Stimulated activated memory B cell treated with anti-CD40 and anti-IgM and Interleukin-4, amounts not matched to agents 10 μg/mL and 1 μg/mL and 100 μg/mL, for 72 hours (primary cell): ENCODE measurements around the gene RAMP3.

ENCODE experiments used
- ATAC-seq: fragments of 150-1000 bp; cut with Tn5 transposase; 2 replicates; pipeline ENCODE4 v1.10.0; 2021
- H3K27ac Mint-ChIP-seq: one replicate; pipeline ENCODE4 v1.8.0; 2022; ENCODE audit warnings: mild to moderate bottlenecking, mixed read lengths
- H3K27me3 Mint-ChIP-seq: one replicate; pipeline ENCODE4 v1.8.0; 2022; ENCODE audit warnings: mixed read lengths
- H3K36me3 Mint-ChIP-seq: one replicate; pipeline ENCODE4 v1.8.0; 2022; ENCODE audit warnings: mixed read lengths
- H3K4me1 Mint-ChIP-seq: one replicate; pipeline ENCODE4 v1.8.0; 2022; ENCODE audit warnings: mixed read lengths
- H3K4me3 Mint-ChIP-seq: one replicate; pipeline ENCODE4 v1.8.0; 2022; ENCODE audit warnings: mild to moderate bottlenecking, moderate library complexity, mixed read lengths
- H3K9me3 Mint-ChIP-seq: one replicate; pipeline ENCODE4 v1.8.0; 2022; ENCODE audit warnings: mixed read lengths

The RAMP3 gene

GRCh38 chr7:45125193-45125904 is 32.2 kb upstream of the RAMP3 start:
- Mint-ChIP-seq H3K27ac (no peak overlapping the region), H3K9me3 (no peaks in the 10 kb centered on the region), H3K27me3 (no peaks in the 10 kb centered on the region), H3K4me1 (peaks cover 10% of the 10 kb centered on the region), H3K4me3 (no peak overlapping the region), H3K36me3 (no peaks in the 10 kb centered on the region)
- no peak for ATAC-seq

DNA sequence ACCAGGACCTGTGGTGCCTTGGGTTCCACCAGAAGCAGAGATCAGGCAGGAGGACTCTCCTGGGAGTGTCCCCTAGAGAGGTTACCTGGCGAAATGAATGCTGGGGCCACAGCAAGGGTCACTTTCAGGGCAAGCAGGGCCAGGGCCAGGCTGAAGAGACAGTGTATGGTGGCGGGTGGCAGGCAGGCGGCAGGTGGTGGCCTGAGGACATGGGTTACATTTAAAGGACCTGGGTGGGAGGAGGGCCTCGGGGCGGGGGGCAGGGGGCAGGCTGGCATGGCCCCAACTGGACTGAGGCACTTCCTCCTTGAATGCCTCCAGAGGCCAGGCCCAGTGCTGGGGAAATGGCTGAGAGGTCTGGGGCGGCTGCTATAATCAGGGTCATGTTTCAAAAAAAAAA is 31.4 kb upstream of the RAMP3 start:
- no peaks in the 10 kb centered on the region for H3K27me3 Mint-ChIP-seq
- ATAC-seq: no peak
- no peaks in the 10 kb centered on the region for H3K36me3 Mint-ChIP-seq
- H3K4me1 Mint-ChIP-seq: peaks cover 10% of the 10 kb centered on the region
- no peaks in the 10 kb centered on the region for H3K9me3 Mint-ChIP-seq
- no peak overlapping the region for H3K27ac Mint-ChIP-seq
- H3K4me3 Mint-ChIP-seq: no peak overlapping the region

DNA sequence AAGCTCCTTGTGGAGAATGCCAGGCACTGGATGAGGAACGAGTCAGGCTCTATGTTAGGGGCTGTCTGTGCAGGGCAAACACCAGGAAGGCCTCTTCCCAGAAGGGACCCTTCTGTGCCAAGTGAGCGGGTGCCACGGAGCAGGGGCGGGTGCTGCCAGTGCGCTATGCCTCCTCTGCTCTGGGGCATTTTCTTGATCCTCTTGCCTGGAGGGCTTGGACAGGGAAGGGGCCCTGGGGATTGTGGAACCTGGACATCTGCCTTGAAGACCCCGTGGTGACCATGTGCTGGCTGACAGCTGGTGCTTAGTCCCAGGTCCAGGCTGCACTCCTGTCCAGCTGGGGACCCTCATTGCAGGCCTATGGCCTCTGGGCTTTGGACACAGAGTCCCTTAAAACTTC is 30.7 kb upstream of the RAMP3 start:
- no peak overlapping the region for H3K27ac Mint-ChIP-seq
- H3K36me3 Mint-ChIP-seq: no peaks in the 10 kb centered on the region
- peaks cover 10% of the 10 kb centered on the region for H3K4me1 Mint-ChIP-seq
- peaks cover 2% of the 10 kb centered on the region for H3K27me3 Mint-ChIP-seq
- H3K9me3 Mint-ChIP-seq: no peaks in the 10 kb centered on the region
- H3K4me3 Mint-ChIP-seq: no peak overlapping the region
- no peak for ATAC-seq

DNA sequence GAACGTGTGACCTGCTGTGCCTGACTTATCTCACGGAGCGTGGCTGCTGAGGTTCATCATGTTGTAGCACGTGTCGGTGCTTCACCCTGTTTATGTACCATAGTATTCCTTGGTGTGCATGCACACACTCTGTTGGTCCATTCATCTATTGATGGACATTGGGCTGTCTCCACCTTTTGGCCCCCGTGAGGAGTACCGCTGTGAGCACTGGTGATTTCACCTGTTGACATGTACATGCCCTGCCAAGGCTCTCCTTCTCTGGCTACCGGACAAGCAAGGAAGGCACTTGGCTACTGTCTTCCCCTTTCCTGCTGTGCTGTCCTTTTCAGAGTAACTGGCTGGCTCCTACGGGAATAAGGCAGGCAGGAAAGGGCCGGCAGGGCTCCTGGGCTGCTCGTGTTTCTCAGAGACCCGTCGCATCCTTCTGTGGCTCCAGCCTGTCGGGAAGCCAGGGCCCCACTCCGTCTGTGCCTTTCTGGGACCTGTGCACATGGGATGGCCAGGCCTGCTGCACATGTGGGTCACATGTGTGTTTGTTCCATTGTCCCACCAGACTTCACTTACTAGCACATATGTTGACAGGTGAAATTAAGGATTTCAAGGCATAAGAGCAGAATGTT is 28.3 kb upstream of the RAMP3 start:
- Mint-ChIP-seq H3K36me3 (no peaks in the 10 kb centered on the region), H3K27me3 (peaks cover 9% of the 10 kb centered on the region), H3K4me1 (no peaks in the 10 kb centered on the region), H3K9me3 (no peaks in the 10 kb centered on the region), H3K27ac (no peak overlapping the region), H3K4me3 (no peak overlapping the region)
- ATAC-seq: no peak

DNA sequence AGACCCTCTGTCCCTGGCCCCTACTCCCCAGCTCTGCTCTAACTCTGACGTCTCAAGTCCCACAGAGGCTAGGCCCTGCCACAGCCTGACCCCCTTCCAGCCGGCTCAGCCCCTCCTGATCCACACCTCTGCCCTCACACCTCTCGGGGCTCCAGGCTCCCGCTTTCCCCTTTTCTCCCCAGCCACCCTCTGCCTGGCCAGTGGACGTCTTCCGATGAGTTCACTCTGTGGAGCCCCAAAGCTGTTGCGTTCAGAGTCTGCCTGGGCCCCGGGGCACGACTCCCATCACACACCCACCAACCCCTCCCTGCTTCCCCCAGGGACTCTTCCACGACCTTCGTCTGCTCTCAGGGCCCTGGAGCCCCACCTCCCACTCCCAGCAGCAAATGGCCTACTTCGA is 27.7 kb upstream of the RAMP3 start:
- no peaks in the 10 kb centered on the region for H3K9me3 Mint-ChIP-seq
- no peak overlapping the region for H3K4me3 Mint-ChIP-seq
- ATAC-seq: no peak
- H3K36me3 Mint-ChIP-seq: no peaks in the 10 kb centered on the region
- H3K27ac Mint-ChIP-seq: no peak overlapping the region
- peaks cover 9% of the 10 kb centered on the region for H3K27me3 Mint-ChIP-seq
- no peaks in the 10 kb centered on the region for H3K4me1 Mint-ChIP-seq

DNA sequence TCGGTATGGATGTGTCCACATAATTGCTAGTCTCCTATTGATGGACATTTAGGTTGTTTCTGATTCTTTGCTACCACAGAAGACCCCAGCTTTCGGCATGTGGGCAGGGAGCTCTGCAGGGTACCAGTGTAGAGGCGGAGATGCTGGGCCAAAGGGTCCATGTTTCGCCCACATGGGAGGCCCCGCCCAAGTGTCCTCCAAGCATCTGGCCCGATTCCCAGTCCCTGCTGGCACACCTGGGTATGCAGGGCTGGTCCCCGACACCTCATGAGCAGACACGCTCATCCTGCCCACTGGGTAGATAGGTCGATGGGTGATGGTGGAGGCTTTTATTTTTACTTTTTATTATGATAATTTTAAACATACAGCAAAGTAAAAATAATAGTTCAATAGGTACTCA is 26.7 kb upstream of the RAMP3 start:
- Mint-ChIP-seq H3K27ac (no peak overlapping the region), H3K9me3 (no peaks in the 10 kb centered on the region), H3K27me3 (peaks cover 9% of the 10 kb centered on the region), H3K4me3 (no peak overlapping the region), H3K36me3 (no peaks in the 10 kb centered on the region), H3K4me1 (peaks cover 2% of the 10 kb centered on the region)
- ATAC-seq: no peak

- Mint-ChIP-seq H3K27ac (no peak overlapping the region), H3K27me3 (peaks cover 9% of the 10 kb centered on the region), H3K9me3 (no peaks in the 10 kb centered on the region), H3K36me3 (no peaks in the 10 kb centered on the region), H3K4me1 (peaks cover 9% of the 10 kb centered on the region), H3K4me3 (no peak overlapping the region)
- ATAC-seq: no peak
Measured at GRCh38 chr7:45131891-45132290, 25.7 kb upstream of the RAMP3 start.

- peaks cover 9% of the 10 kb centered on the region for H3K27me3 Mint-ChIP-seq
- no peaks in the 10 kb centered on the region for H3K9me3 Mint-ChIP-seq
- peaks cover 9% of the 10 kb centered on the region for H3K4me1 Mint-ChIP-seq
- H3K27ac Mint-ChIP-seq: no peak overlapping the region
- no peak for ATAC-seq
- no peaks in the 10 kb centered on the region for H3K36me3 Mint-ChIP-seq
- H3K4me3 Mint-ChIP-seq: no peak overlapping the region
Measured at GRCh38 chr7:45132708-45133320, 24.8 kb upstream of the RAMP3 start.

DNA sequence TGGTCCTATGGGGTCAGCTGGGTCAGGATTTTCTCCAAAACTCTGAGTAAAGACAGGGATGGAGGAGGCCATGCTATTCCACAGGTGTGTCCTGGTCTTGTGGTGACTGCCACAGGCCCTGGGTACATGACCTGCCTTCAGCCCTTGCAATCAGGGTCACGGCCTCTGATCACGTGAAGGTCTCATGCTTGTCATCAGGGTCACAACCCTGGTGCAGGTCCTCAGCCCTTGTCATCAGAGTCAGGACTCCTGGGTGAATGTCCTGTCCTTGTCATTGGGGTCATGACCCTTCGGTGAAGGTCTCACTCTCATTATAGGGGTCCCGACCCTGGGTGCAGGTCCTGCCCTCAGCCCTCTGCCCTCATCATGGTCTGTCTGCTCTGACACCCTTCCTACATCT is 24.2 kb upstream of the RAMP3 start:
- no peak for ATAC-seq
- no peak overlapping the region for H3K27ac Mint-ChIP-seq

DNA sequence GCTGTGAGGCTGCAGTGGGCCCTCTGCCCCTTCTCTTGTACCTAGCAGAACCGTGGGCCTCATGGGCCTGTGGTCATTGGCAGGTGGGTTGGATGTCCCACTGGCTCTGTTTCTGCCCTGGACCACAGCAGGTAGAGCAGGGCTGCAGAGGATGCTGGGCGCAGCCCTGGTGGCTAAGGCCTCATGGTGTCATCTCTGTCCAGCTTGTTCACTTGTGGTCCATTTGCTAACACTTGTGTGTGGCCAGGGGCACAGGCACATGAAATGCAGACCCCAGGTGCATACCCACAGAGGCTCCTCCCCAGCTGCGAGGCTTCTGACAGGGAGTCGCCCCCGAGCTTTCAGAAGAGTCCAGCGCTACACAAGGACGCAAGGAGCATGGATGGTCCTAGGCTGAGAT is 23.7 kb upstream of the RAMP3 start:
- H3K36me3 Mint-ChIP-seq: no peaks in the 10 kb centered on the region
- peaks cover 9% of the 10 kb centered on the region for H3K4me1 Mint-ChIP-seq
- no peaks in the 10 kb centered on the region for H3K9me3 Mint-ChIP-seq
- no peak overlapping the region for H3K4me3 Mint-ChIP-seq
- peaks cover 9% of the 10 kb centered on the region for H3K27me3 Mint-ChIP-seq
- no peak for ATAC-seq
- no peak overlapping the region for H3K27ac Mint-ChIP-seq

More for the DNA sequence above, 24.2 kb upstream of the RAMP3 start:
- Mint-ChIP-seq H3K4me3 (no peak overlapping the region), H3K9me3 (no peaks in the 10 kb centered on the region), H3K4me1 (peaks cover 9% of the 10 kb centered on the region), H3K36me3 (no peaks in the 10 kb centered on the region), H3K27me3 (peaks cover 9% of the 10 kb centered on the region)

GRCh38 chr7:45136106-45137060 is 21.2 kb upstream of the RAMP3 start:
- Mint-ChIP-seq H3K4me3 (no peak overlapping the region), H3K4me1 (peaks cover 16% of the 10 kb centered on the region), H3K9me3 (peaks cover 3% of the 10 kb centered on the region), H3K36me3 (no peaks in the 10 kb centered on the region), H3K27ac (no peak overlapping the region), H3K27me3 (peaks cover 9% of the 10 kb centered on the region)
- ATAC-seq: peak; percentile 69

GRCh38 chr7:45138433-45139267 is 18.9 kb upstream of the RAMP3 start:
- ATAC-seq: no peak
- H3K27ac Mint-ChIP-seq: no peak overlapping the region
- H3K27me3 Mint-ChIP-seq: peaks cover 2% of the 10 kb centered on the region
- no peaks in the 10 kb centered on the region for H3K36me3 Mint-ChIP-seq
- H3K9me3 Mint-ChIP-seq: peaks cover 3% of the 10 kb centered on the region
- H3K4me1 Mint-ChIP-seq: peaks cover 16% of the 10 kb centered on the region
- no peak overlapping the region for H3K4me3 Mint-ChIP-seq

DNA sequence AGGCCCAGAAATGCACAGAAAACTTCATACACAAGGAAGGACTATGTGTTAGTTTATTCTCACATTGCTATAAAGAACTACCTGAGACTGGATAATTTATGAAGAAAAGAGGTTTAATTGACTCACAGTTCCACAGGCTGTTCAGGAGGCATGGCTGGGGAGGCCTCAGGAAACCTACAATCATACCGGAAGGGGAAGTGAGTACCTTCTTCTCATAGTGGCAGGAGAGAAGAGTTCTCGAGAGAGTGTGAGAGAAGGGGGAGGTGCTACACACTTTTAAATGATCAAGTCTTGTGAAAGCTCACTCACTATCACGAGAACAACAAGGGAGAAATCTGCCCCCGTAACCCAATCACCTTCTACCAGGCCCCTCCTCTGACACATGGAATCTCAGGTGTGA is 16.8 kb upstream of the RAMP3 start:
- peak; percentile 59 for ATAC-seq
- H3K27me3 Mint-ChIP-seq: peaks cover 24% of the 10 kb centered on the region
- no peak overlapping the region for H3K4me3 Mint-ChIP-seq
- no peak overlapping the region for H3K27ac Mint-ChIP-seq
- H3K36me3 Mint-ChIP-seq: no peaks in the 10 kb centered on the region
- H3K9me3 Mint-ChIP-seq: peaks cover 3% of the 10 kb centered on the region
- peaks cover 14% of the 10 kb centered on the region for H3K4me1 Mint-ChIP-seq

DNA sequence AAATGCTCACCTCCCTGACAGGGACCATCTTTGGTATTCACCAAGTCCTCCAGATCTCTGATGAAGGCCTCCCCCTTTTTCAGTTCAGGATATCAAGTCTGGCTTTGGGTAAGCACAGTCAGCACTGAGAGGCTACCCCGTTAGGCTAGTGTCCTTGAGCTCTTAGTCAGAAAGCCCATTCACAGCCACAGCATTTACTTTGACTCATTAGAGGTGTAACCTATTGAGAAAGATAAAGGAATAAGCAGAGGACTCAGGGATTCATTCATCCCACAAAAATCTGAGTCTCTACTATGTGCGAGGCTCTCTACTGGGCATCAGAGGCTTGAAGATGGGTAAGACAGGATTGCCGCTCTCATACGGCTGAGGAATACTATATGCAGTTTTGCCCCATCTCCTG is 14.0 kb upstream of the RAMP3 start:
- H3K4me1 Mint-ChIP-seq: peaks cover 7% of the 10 kb centered on the region
- no peak overlapping the region for H3K4me3 Mint-ChIP-seq
- H3K27me3 Mint-ChIP-seq: peaks cover 49% of the 10 kb centered on the region
- no peak for ATAC-seq
- no peak overlapping the region for H3K27ac Mint-ChIP-seq
- peaks cover 3% of the 10 kb centered on the region for H3K9me3 Mint-ChIP-seq
- no peaks in the 10 kb centered on the region for H3K36me3 Mint-ChIP-seq
